ENCODE measurements around the gene MAP3K5. TPM values are rescaled to one million over a fixed set of nuclear protein-coding genes. Genes with fewer than 3 reads are reported as not detected.

The MAP3K5 gene
- total RNA-seq, 1 donor from 2014 or later = 25.8 TPM

DNA sequence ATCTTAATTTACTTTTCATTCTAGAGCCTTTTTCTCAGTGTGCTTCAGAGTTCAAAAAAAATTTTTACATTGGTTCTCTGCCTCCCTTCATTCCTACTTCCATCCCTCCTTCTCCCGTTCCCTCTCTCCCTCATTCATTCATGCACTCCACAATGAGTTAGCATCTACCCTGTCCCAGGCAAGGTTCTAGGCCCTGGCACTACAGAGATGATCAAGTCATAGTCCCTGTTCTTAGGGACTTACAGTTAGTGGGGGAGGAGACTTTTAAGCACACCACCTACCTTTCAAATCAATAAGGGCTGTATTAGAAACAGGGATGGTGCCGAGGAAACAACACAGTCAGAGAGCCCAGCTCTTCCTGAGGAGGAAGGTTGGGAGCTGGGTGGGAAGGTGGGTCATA, 40.3 kb downstream of the MAP3K5 start:
- no peak for DNase-seq (ENCODE audit: low read depth, low spot score)

DNA sequence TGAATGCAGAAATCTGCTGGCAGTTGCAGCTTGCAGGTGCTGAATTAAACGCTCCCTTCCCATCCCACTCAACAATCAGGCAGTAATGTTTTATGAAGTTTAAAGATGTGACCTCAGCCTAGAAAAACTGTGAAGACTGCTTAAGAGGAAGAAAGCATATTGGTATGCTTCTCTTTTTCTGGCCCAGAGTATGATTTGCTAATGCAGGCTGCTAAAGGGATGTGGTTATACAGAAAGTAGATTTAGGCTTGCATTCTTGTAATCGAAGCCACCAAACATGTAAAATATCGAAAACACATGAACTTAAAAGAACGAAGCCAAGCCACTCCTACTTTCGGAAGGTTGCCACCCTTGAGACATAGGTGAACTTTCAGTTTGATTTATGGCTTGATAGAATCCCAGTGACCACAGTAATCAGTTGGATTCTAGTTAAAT, 40.7 kb downstream of the MAP3K5 start:
- DNase-seq (ENCODE audit: low read depth, low spot score) = no peak

DNA sequence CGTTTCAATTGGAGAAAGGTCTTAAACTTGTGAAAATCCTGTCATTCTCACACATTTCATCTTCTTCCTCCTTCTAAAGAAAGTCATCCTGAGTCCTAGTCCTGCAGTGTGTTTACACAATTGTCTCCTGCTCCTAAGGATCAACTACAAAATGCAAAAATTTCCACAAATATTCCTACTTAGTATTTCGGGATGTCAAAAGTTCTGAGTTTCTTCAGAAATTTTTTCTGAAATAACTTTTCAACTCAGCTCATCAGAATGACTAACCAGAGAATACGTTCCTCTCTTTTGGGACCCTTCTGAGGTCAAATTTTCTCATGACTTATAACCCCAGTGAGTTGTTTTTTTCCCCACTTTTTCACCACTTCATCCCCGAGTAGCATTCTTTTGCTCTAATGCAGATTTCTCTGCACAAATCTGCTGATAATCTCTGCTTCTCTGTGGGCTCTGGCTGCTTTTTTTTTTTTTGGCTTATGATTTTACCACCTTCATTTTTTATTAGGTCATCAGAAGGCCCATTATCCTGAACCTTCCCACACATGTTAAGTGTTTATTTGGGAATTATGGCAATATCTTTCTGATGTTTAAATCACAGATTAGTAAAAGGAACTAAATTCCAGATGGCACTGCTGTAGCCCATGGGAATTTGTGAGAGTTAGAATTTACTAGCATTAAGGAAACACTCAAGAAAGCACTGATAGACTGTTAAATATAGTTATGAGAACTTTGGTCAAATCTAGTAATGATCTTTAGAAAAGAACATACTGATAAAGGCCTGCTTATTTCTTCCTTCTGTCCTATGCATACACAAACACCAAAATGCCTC, 41.4 kb downstream of the MAP3K5 start:
- DNase-seq (ENCODE audit: low read depth, low spot score) = no peak

DNA sequence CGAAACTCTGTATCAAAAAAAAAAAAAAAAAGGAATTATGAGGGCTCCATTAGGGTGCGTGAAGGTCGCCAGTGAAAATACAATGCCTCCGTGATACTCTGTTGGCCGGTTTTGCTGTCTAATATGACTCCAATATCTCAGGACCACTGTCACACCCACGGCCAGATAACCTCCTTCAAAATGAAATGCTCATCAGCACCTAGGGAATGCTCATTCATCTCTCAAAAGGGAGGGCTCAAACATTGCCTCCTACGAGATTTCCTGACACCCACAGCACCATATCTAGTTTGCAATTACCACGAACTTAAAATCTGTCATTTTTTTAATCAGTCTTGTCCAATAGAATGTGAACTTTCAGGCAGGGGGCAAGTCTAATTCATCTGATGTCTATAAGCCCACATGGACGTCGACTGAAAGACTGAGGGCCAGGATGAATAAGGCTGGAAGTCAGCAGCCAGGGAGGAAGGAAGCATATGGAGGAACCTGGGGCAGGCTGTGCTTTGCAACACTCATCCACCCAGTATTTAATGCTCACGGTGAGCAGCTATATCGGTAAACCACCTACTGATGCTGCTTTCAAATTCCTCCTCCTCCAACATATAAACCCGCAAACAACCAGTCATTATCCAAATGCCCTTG, 42.8 kb downstream of the MAP3K5 start:
- DNase-seq (ENCODE audit: low read depth, low spot score) = no peak

DNA sequence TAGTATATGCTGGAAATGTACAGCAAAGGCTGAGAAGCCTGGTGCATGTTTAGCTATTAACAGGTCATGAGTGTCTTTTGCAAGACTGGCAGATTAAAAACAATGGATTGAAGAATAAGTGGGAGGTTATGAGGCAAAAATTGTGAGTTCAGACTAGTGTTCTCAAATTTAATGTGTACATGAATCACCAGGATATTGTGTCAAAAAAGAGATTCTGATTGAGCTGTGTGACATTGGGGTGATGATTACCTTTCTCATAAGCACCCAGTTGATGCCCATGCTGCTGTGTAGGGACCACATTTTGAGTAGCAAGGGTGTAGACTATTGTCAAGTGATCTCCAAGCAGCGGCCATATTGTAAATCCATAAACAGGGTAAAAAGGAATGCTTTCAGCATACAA, 44.8 kb downstream of the MAP3K5 start:
- DNase-seq (ENCODE audit: low read depth, low spot score) = no peak

DNA sequence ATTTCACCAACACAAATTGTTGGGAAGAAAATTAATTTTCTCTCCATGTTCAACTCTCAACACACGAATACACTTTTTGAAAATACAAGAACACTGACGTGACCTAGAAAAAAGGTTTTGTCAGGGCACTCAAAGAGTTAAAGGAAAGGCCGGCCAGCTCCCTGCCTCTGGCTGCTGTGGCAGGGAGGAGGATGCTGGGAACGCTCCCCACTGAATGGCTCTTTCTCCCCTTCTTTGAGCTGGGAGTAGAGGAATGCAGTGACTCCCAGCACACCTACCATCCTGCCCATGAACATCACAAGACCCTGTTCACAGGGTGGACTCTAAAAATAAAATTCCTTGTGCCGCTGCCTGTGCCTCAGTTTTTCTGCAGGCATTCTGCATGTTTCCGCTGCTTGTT, 47.0 kb downstream of the MAP3K5 start:
- DNase-seq (ENCODE audit: low read depth, low spot score) = no peak

DNA sequence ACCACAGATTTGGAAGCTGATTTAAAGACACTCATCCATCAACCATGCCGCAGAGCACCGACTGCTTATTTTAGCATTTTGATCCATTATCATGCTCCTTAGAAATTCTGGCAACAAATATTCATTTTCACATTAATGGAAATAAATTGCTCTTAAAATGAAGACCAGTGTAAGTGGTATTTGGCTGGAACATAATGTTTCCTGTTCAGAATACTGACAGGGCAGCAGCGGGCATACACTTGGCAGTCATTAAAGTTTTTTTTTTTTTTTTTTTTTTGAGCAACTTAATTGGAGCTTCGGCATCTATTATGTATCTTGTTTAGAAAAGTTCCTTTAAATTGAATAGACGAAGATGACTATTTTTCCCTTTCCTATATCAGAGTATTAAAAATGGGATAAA, 47.4 kb downstream of the MAP3K5 start:
- DNase-seq (ENCODE audit: low read depth, low spot score) = no peak

DNA sequence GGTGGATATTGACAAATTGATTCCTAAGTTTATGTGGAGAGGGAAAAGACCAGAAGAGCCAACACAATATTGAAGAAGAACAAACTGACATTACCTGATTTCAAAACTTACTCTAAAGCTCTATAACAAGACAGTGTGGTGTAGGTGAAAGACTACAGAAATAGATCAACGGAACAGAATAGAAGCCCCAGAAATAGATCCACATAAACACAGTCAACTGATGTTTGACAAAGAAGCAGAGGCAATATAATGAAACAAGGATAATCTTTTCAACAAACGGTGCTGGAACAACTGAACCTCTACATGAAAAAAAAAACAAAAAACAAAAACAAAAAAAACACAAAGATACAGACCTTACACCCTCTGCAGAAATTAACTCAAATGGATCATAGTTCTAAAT, 50.2 kb downstream of the MAP3K5 start:
- DNase-seq (ENCODE audit: low read depth, low spot score) = no peak

DNA sequence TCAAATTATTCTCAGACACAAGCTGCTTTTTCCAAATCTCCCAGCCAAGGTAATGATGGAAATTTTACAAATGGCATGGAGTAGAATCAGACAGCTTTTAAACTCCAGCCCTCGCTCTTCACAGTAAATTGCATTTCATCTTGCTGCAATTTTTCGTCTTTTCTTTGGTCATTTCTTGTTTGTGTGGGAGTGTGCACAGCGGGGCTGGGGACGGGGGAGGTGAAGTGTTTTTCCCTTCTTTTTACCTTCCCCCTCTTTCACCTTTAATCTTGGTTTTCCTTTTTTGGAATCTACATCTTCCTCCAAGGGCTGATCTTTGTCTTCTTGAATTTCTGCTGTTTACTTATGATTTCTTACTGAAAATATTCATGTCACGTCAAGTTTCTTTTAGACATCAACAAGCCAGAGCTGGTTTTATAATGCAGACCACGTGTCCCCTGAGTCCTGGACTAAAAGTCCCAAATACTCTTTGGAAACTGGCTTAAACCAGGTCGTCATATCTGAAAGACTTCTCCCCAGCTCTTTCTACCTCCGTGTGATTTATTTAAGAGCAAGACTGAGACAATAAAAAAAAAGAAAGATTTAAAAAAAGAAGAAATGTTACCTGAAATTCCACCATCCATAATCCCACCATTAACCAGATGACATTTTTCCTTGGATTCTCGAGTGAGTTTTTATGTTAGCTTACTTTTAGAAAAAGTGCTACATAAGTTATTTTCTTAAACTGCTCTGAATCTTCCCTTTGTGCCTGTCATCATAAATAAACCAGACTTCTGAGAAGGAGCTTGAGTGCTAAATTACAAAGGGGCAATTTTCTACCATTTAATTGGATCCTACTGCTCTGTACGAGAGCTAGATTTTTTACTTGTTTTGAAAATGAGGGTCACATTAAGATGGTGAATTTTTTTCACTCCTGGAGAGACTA, 52.0 kb downstream of the MAP3K5 start:
- no peak for DNase-seq (ENCODE audit: low read depth, low spot score)

DNA sequence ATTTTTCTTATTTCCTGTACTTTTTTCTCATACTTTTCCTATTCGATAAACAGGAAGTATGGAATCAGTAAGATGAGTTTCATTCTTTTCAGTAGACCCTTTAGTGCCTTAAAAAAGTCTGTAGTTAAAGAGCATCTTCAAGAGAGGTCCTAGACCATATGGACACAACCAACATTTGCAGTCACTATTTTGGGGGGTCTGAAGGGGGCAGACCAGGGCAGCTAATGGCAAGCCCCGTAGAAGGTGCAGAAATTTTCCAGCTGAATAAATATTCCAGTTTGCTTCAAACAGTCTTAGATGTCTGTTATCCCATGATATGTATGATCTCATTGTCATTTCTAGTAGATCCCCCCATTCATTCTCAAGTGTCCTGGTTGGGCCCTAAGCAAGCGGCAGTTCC, 52.8 kb downstream of the MAP3K5 start:
- DNase-seq (ENCODE audit: low read depth, low spot score) = no peak

DNA sequence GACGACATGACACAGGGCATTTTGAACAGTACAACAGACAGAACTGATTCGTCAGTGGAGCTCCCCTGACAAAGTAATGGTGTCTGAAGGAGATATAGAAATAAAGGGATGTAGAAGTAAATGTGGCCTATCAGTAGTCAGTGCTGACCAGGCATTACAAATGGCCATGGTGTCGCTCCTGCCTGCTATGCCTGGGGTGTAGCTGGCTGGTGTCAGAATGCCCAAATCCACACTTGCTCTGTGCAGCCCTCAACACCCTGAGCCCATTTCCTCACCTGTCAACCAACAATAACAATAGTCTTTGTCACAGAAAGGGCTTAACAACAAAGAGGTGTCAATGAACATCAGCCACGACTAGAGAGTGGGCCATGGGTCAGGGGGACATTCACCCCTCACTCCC, 53.2 kb downstream of the MAP3K5 start:
- no peak for DNase-seq (ENCODE audit: low read depth, low spot score)

DNA sequence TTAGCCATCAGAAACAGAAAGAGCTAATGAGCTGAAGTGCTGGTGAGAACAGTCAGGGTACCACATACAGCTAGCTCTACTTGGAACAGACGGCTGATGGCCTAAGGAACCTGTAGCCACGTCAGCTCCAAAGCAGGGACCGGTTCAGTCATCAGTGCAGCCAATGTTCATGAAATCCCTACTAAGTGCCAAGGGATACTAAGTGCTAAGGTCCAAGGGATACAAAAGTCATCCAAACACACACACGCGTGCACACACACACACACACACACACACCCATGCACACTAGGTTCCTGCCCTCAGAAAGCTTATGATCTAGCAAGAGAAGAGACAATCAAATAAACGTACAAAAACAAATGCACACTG, 53.6 kb downstream of the MAP3K5 start:
- no peak for DNase-seq (ENCODE audit: low read depth, low spot score)

DNA sequence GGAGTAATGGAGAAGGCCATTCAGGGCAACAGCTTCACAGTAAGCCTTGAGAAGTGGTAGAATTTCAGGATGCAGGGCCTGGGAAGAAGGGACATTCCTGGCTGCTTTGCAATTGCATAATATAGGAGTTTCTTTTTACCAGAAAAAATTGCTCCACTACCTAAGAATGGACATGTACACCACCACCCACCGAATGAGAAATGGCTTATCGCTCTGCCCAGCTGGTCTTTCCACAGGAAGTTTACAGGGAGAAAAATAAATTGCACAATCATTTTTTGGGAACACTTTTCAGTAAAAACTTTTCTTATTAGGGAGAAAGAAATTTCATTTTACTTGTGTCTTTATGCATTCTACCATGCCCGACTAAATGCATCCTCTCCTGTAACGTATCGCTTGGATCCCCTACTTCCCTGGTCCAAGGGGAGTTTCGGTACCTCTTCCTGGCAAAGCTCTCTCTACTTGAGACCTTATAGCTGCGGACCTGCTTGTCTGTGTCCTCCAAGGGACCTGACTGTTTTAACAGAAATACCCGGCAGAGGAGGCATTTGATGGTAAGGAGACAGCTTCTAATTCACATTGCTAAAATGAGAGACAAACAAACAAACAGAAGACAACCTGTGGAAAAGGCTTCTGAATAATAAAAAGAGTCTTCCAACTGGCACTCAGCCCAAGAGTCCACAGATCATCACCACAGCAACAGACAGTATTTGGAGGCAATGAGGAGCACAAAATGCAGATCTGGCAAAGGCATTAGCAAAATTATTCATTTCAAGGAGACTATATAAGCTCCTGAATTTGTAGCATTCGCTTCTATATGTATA, 54.2 kb downstream of the MAP3K5 start:
- DNase-seq (ENCODE audit: low read depth, low spot score) = peak; percentile 80

DNA sequence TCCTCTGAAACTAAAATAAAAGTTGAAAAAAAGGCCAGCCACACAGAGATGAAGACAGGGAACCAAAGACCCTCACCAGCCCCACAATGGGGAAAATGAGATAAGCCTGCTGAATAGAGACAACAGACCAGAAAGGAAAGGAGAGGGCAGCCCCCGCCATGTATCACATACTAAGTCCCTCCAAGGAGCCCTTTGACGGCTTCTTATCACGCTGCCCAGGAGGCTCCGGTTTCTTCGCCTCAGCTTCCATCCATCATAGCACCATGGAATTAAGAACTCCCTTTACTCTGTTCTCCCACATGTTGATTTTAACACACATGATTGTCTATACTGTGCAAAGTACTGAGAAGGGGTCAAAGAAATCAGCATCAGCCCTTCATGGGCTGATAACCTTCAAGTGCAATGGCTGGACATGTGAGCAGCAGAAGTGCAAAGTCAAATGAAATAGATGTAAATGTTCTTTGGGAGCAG, 54.9 kb downstream of the MAP3K5 start:
- no peak for DNase-seq (ENCODE audit: low read depth, low spot score)

DNA sequence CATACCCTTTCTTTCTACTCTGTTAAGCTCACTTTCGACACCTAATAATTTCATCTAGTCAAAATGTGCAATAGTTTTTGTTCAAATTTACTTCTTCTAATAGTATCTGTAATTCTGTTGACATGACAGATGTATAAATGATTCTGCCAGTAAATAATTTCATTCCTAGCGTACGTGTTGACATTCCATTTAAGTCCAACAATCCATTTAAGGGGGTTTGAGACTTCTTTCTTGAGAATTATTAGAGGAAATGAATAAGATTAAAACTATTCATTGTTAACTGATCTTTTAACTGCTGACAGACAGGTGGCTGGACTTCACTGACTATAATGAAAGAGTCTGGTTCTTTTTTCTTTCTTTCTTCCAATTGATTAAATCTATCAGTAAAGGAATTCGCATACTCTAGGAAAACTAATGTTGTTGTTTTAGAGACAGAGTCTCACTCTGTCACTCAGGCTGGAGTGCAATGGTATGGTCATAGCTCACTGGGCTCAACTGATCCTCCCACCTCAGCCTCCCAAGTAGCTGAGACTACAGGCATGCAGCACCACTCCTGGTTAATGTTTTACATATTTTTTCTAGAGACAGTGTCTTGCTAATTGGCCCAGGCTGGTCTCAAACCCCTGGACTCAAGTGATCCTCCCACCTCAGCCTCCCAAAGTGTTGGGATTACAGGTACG, 55.9 kb downstream of the MAP3K5 start:
- no peak for DNase-seq (ENCODE audit: low read depth, low spot score)

DNA sequence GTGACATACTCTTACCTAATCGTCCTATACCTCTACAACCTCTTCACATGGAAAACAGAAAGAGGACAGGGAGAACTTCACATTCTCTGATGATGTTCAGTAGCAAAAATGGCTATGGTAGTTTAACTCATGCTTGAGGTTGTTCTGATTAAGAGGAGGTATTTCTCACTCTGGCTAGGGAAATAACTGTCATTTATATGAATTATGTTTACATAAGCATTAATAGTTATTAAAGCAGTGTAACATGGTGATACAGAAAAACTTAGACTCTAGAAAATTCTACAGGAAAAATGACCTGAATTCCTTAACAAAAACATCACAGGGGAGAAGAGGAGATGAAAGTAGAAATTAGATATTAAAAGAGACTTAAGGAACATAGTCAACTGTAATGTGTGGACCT, 57.3 kb downstream of the MAP3K5 start:
- no peak for DNase-seq (ENCODE audit: low read depth, low spot score)

DNA sequence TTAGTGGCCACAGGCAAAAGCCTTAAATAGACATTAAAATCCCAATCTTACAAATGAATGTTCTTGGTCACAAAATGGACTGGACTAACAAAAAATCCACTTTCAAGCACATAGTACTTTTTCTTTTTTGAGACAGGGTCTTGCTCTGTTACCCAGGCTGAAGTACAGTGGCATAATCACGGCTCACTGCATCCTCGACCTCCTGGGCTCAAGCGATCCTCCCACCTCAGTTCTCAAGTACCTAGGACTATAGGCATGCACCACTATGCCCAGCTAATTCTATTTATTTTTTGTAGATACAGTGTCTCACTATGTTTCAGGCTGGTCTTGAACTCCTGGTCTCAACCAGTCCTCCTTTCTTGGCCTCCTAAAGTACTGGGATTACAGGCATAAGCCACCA, 59.4 kb downstream of the MAP3K5 start:
- DNase-seq (ENCODE audit: low read depth, low spot score) = no peak

DNA sequence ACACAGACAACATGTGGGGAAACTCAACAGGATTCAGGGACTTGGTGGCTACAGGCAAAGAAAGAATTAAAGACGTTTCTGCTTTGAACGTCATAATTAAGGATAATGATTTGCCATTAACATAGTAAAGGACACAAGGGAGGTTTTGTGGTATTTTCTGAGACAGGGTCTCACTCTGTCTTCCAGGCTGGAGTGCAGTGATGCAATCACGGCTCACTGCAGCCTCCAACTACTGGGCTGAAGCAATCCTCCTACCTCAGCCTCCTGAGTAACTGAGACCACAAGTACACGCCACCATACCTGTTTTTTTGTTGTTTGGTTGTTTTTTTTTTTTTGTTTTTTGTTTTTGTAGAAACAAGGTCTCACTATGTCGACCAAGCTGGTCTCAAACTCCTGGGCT, 62.4 kb downstream of the MAP3K5 start:
- DNase-seq (ENCODE audit: low read depth, low spot score) = no peak

DNA sequence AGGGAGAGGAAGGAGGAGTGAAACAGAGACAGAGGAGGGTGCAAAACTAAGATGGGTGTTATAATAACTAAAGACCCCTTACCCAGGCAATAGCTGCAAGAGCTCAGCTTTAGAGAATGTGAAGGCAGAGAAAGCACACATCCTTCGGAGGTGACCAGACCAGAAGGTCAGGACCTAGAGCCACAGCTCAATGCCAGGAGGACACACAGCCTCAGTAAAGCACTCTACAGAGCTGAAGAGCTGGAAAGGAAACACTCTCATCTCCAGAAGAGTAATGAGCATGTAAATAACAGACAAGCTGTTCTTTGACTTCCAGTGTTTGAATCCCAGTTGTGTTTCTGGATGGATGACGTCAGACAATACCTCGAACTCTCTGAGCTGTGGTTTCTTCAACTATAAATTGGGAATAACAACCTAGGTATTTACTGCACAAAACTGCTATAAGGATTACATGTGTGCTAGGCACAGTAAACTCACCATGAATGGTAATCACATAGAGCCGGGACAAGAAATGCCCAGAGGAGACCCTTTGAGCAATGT, 63.2 kb downstream of the MAP3K5 start:
- DNase-seq (ENCODE audit: low read depth, low spot score) = no peak

Measured in pulmonary artery endothelial cell (primary cell).